ENCODE measurements around the gene MBD3L4. TPM values are rescaled to one million over a fixed set of nuclear protein-coding genes. Genes with fewer than 3 reads are reported as not detected.
"Not testable (repeated sequence)": the region's sequence is repeated elsewhere in the genome, so short reads cannot be mapped to it uniquely, and the experiment has no call there.

Gene MBD3L4
- not detected for total RNA-seq
- polyA plus RNA-seq: not detected

- not testable (repeated sequence) for H3K9ac ChIP-seq (ENCODE audit: low read depth in 1 of 2, low read length in 2 of 2); H3K36me3 ChIP-seq (ENCODE audit: control insufficient read depth in 4 of 4, insufficient read depth in 3 of 4, low read depth in 1 of 4, low read length in 3 of 4); H3K27me3 ChIP-seq (ENCODE audit: control insufficient read depth in 4 of 4, insufficient read depth in 4 of 4, low read length in 3 of 4); H3K9me3 ChIP-seq (ENCODE audit: control insufficient read depth in 4 of 4, low read length in 3 of 4); H3K4me3 ChIP-seq (ENCODE audit: low read depth in 1 of 3, low read length in 3 of 3); DNase-seq (ENCODE audit: low spot score); H3K4me1 ChIP-seq (ENCODE audit: control insufficient read depth in 4 of 4, insufficient read depth in 4 of 4, low read length in 3 of 4); H3K27ac ChIP-seq (ENCODE audit: low read depth in 1 of 2, low read length in 2 of 2)
- no CpG with 5 or more reads among the region's 9 CpGs for whole genome bisulfite sequencing
Observed at GRCh38 chr19:7040079-7040478, at the start of gene MBD3L4. Gene MBD3L4, minus strand, starts transcription at chr19:7040179. Its CDS starts 35 bp downstream, at chr19:7040144.

- DNase-seq (ENCODE audit: low spot score): no peak
- 92% methylated on average over 6 of the region's 6 CpGs for WGBS
- H3K9me3 ChIP-seq (ENCODE audit: control insufficient read depth in 4 of 4, low read length in 3 of 4): peaks cover 35 to 75% (median 44%) of the 10 kb centered on the region in 4 donors
- no peaks in the 10 kb centered on the region for H3K4me1 ChIP-seq (ENCODE audit: control insufficient read depth in 4 of 4, insufficient read depth in 4 of 4, low read length in 3 of 4)
- no peak overlapping the region for H3K27ac ChIP-seq (ENCODE audit: low read depth in 1 of 2, low read length in 2 of 2)
- peaks cover 4 to 15% (median 12%) of the 10 kb centered on the region in 4 donors for H3K36me3 ChIP-seq (ENCODE audit: control insufficient read depth in 4 of 4, insufficient read depth in 3 of 4, low read depth in 1 of 4, low read length in 3 of 4)
- no peaks in the 10 kb centered on the region for H3K27me3 ChIP-seq (ENCODE audit: control insufficient read depth in 4 of 4, insufficient read depth in 4 of 4, low read length in 3 of 4)
- TF ChIP-seq FOXA1 (IDR thresholded peaks at IDR 0.05): no peak
- no peak for TF ChIP-seq HNF4G (IDR thresholded peaks at IDR 0.05)
- TF ChIP-seq ATF3 (IDR thresholded peaks at IDR 0.05): no peak
- TF ChIP-seq RXRA (IDR thresholded peaks at IDR 0.05): no peak
- TF ChIP-seq RAD21 (IDR thresholded peaks at IDR 0.05): no peak
- no peak for TF ChIP-seq SP1 (IDR thresholded peaks at IDR 0.05)
- TF ChIP-seq ZBTB33 (IDR thresholded peaks at IDR 0.05): no peak
- no peak for TF ChIP-seq FOXA2 (IDR thresholded peaks at IDR 0.05)
- no peak for TF ChIP-seq EGR1 (IDR thresholded peaks at IDR 0.05; ENCODE audit: low read depth in 2 of 2)
- no peak for TF ChIP-seq TAF1 (conservative IDR thresholded peaks at IDR 0.05)
- TF ChIP-seq YY1 (IDR thresholded peaks at IDR 0.05): no peak
- H3K9ac ChIP-seq (ENCODE audit: low read depth in 1 of 2, low read length in 2 of 2): no peak overlapping the region
- H3K4me3 ChIP-seq (ENCODE audit: low read depth in 1 of 3, low read length in 3 of 3): peak overlapping the region in 2 of 3 donors; percentile 18 to 20
Observed at GRCh38 chr19:7088999-7089398, 49.0 kb upstream of the MBD3L4 start.

GRCh38 chr19:7083076-7083956 lies 43.3 kb upstream of the MBD3L4 start:
- Histone ChIP-seq H3K36me3 (ENCODE audit: control insufficient read depth in 4 of 4, insufficient read depth in 3 of 4, low read depth in 1 of 4, low read length in 3 of 4) (peaks cover 37 to 63% (median 61%) of the 10 kb centered on the region in 4 donors), H3K27me3 (ENCODE audit: control insufficient read depth in 4 of 4, insufficient read depth in 4 of 4, low read length in 3 of 4) (no peaks in the 10 kb centered on the region), H3K9me3 (ENCODE audit: control insufficient read depth in 4 of 4, low read length in 3 of 4) (peaks cover 59 to 97% (median 65%) of the 10 kb centered on the region in 4 donors), H3K27ac (ENCODE audit: low read depth in 1 of 2, low read length in 2 of 2) (no peak overlapping the region), H3K9ac (ENCODE audit: low read depth in 1 of 2, low read length in 2 of 2) (no peak overlapping the region), H3K4me1 (ENCODE audit: control insufficient read depth in 4 of 4, insufficient read depth in 4 of 4, low read length in 3 of 4) (no peaks in the 10 kb centered on the region), H3K4me3 (ENCODE audit: low read depth in 1 of 3, low read length in 3 of 3) (peak overlapping the region in 2 of 3 donors; percentile 44 to 73)
- WGBS: 98% methylated on average over 15 of the region's 15 CpGs
- DNase-seq (ENCODE audit: low spot score): no peak
- TF ChIP-seq GABPA (IDR thresholded peaks at IDR 0.05 in 1 of 2, conservative IDR thresholded peaks at IDR 0.05 in 1 of 2): no peak
- no peak for TF ChIP-seq MAX (IDR thresholded peaks at IDR 0.05)
- no peak for TF ChIP-seq TAF1 (conservative IDR thresholded peaks at IDR 0.05)
- TF ChIP-seq ZBTB33 (IDR thresholded peaks at IDR 0.05): no peak
- TF ChIP-seq CTCF (IDR thresholded peaks at IDR 0.05; ENCODE audit: low read depth, low read length, missing input control): no peak
- no peak for TF ChIP-seq ATF3 (IDR thresholded peaks at IDR 0.05)
- TF ChIP-seq HNF4G (IDR thresholded peaks at IDR 0.05): no peak
- TF ChIP-seq YY1 (IDR thresholded peaks at IDR 0.05): no peak
- no peak for TF ChIP-seq EGR1 (IDR thresholded peaks at IDR 0.05; ENCODE audit: low read depth in 2 of 2)
- TF ChIP-seq HNF4A (conservative IDR thresholded peaks at IDR 0.05): no peak

Measured in liver (tissue), 9 donors.